GM19328 (cell line): Measurements from ENCODE around the gene KIFC3.
"Not testable (repeated sequence)": the region's sequence is repeated elsewhere in the genome, so short reads cannot be mapped to it uniquely, and the experiment has no call there.

ENCODE experiments used
- ATAC-seq: cut with Tn5 transposase; IDR thresholded peaks from one replicate; pipeline ENCODE4 v1.9.1; 2021; ENCODE audit warnings: mild to moderate bottlenecking, moderate library complexity; ENCODE audit not compliant: unreplicated experiment

The KIFC3 gene

GRCh38 chr16:57743458-57743857 lies 58.8 kb downstream of the KIFC3 start:
- no peak for ATAC-seq

GRCh38 chr16:57742543-57742942 lies 59.7 kb downstream of the KIFC3 start:
- no peak for ATAC-seq

GRCh38 chr16:57741660-57742191 lies 60.6 kb downstream of the KIFC3 start:
- no peak for ATAC-seq

GRCh38 chr16:57740423-57741071 lies 61.7 kb downstream of the KIFC3 start:
- ATAC-seq, result no peak

- ATAC-seq, result no peak
Observed at GRCh38 chr16:57739756-57740422, 62.4 kb downstream of the KIFC3 start.

- ATAC-seq, result no peak
Observed at GRCh38 chr16:57738844-57739243, 63.4 kb downstream of the KIFC3 start.

GRCh38 chr16:57736419-57737351 lies 65.6 kb downstream of the KIFC3 start:
- ATAC-seq, result no peak

- ATAC-seq, result no peak
Observed at GRCh38 chr16:57735755-57736418, 66.4 kb downstream of the KIFC3 start, which contains the start of gene KATNB1. KATNB1 (plus strand) TSS chr16:57735770; CDS start chr16:57737244, 1,474 bp downstream.

GRCh38 chr16:57734925-57735754 lies 67.2 kb downstream of the KIFC3 start:
- peak; percentile 82 for ATAC-seq

- ATAC-seq, result no peak
Observed at GRCh38 chr16:57734308-57734924, 67.9 kb downstream of the KIFC3 start.

- ATAC-seq, result no peak
Observed at GRCh38 chr16:57732714-57733113, 69.6 kb downstream of the KIFC3 start.

GRCh38 chr16:57732037-57732436 lies 70.3 kb downstream of the KIFC3 start:
- no peak for ATAC-seq

GRCh38 chr16:57730771-57731730 lies 71.2 kb downstream of the KIFC3 start:
- no peak for ATAC-seq

- ATAC-seq, result not testable (repeated sequence)
Observed at GRCh38 chr16:57729852-57730251, 72.4 kb downstream of the KIFC3 start.

GRCh38 chr16:57729182-57729484 lies 73.2 kb downstream of the KIFC3 start:
- ATAC-seq, result no peak

GRCh38 chr16:57728336-57729181 lies 73.7 kb downstream of the KIFC3 start:
- no peak for ATAC-seq

GRCh38 chr16:57727610-57728009 lies 74.7 kb downstream of the KIFC3 start:
- ATAC-seq, result no peak
